Measurements from ENCODE around the gene PDAP1. TPM values are rescaled to one million over a fixed set of nuclear protein-coding genes. Genes with fewer than 3 reads are reported as not detected.
A peak's percentile ranks its signal among the peaks of the same experiment; 100 is the strongest.

Gene PDAP1
- total and polyA plus RNA-seq, 2 of the 13 experiments (the other 11 are each of a cell fraction or from before 2014, with no cell fraction given): 13.0 to 100 TPM

DNA sequence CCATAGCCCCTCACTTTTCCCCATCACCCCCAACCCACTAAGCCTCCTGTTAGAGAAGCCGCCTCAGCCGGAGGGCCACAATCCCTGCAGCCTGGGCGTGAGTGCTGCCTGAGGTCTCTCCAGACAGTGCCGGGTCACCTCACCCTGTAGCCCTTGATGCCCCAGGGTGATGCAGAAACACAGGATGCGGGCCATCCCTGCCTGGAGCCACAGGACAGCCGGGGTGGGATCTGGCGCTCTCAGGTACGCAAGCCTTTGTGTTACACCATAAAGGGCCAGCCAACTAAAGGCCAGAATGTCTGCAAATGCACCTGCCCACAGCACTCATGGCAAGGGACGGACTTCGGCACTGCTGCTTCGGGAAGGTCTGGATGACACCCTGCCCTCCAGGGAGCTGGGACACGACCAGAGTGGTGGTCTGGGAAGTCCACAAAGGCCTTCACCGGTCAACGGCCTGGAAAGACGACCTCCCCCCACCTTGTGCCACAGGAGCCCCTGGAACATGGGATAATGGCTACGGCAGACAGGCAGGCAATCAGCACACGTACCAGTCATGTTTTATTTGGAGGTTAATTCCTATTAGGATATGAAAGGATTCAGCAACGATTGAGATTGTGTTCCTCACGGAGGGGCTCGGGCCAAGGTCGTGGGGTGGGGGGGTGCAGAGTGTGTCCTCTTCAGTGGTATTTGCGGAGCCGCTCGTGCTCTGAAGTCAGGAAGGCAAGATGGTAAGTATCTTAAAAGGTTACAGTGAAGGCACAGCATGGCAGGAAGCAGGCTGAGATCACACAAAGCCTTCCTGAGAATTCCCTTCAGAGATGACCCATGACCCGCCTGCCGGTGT is 49.5 kb upstream of the PDAP1 start (continued):
- TF ChIP-seq PATZ1 (CRISPR knock-in tag; IDR thresholded peaks at IDR 0.05): no peak
- no peak for TF ChIP-seq SMAD9 (CRISPR knock-in tag; IDR thresholded peaks at IDR 0.05)
- peak; percentile 94 for TF ChIP-seq RBM22 (optimal IDR thresholded peaks at IDR 0.05; ENCODE audit: low read length)
- TF ChIP-seq HCFC1 (IDR thresholded peaks at IDR 0.05; ENCODE audit: low read depth, low read length): no peak
- TF ChIP-seq, protein P1, sequence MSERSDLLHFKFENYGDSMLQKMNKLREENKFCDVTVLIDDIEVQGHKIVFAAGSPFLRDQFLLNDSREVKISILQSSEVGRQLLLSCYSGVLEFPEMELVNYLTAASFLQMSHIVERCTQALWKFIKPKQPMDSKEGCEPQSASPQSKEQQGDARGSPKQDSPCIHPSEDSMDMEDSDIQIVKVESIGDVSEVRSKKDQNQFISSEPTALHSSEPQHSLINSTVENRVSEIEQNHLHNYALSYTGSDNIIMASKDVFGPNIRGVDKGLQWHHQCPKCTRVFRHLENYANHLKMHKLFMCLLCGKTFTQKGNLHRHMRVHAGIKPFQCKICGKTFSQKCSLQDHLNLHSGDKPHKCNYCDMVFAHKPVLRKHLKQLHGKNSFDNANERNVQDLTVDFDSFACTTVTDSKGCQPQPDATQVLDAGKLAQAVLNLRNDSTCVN (CRISPR knock-in tag; IDR thresholded peaks at IDR 0.05; ENCODE audit: borderline replicate concordance): no peak
- TF ChIP-seq NCOA2 (CRISPR knock-in tag; IDR thresholded peaks at IDR 0.05): no peak
- TF ChIP-seq, protein P2, sequence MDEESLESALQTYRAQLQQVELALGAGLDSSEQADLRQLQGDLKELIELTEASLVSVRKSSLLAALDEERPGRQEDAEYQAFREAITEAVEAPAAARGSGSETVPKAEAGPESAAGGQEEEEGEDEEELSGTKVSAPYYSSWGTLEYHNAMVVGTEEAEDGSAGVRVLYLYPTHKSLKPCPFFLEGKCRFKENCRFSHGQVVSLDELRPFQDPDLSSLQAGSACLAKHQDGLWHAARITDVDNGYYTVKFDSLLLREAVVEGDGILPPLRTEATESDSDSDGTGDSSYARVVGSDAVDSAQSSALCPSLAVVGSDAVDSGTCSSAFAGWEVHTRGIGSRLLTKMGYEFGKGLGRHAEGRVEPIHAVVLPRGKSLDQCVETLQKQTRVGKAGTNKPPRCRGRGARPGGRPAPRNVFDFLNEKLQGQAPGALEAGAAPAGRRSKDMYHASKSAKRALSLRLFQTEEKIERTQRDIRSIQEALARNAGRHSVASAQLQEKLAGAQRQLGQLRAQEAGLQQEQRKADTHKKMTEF (CRISPR knock-in tag; IDR thresholded peaks at IDR 0.05): no peak
- no peak for TF ChIP-seq ZNF569 (CRISPR knock-in tag; IDR thresholded peaks at IDR 0.05; ENCODE audit: borderline replicate concordance)
- TF ChIP-seq POLR2A (IDR thresholded peaks at IDR 0.05; ENCODE audit: insufficient read depth in 1 of 2, low read depth in 2 of 2, low read length in 2 of 2): peak in 1 of 2 experiments; percentile 61; a peak in 2 of 4 replicates
- TF ChIP-seq ATF3 (CRISPR knock-in tag; IDR thresholded peaks at IDR 0.05): no peak
- no peak for TF ChIP-seq GABPA (IDR thresholded peaks at IDR 0.05; ENCODE audit: low read depth, low read length)
- no peak for TF ChIP-seq GABPA (CRISPR knock-in tag; IDR thresholded peaks at IDR 0.05; ENCODE audit: low read depth)
- no peak for TF ChIP-seq TMF1 (CRISPR knock-in tag; IDR thresholded peaks at IDR 0.05; ENCODE audit: low read depth)
- no peak for TF ChIP-seq ZNF761 (CRISPR knock-in tag; conservative IDR thresholded peaks at IDR 0.05)
- no peak for TF ChIP-seq NFIC (IDR thresholded peaks at IDR 0.05; ENCODE audit: low read length)
- no peak for TF ChIP-seq ZNF547 (CRISPR knock-in tag; IDR thresholded peaks at IDR 0.05)
- TF ChIP-seq, protein P3, sequence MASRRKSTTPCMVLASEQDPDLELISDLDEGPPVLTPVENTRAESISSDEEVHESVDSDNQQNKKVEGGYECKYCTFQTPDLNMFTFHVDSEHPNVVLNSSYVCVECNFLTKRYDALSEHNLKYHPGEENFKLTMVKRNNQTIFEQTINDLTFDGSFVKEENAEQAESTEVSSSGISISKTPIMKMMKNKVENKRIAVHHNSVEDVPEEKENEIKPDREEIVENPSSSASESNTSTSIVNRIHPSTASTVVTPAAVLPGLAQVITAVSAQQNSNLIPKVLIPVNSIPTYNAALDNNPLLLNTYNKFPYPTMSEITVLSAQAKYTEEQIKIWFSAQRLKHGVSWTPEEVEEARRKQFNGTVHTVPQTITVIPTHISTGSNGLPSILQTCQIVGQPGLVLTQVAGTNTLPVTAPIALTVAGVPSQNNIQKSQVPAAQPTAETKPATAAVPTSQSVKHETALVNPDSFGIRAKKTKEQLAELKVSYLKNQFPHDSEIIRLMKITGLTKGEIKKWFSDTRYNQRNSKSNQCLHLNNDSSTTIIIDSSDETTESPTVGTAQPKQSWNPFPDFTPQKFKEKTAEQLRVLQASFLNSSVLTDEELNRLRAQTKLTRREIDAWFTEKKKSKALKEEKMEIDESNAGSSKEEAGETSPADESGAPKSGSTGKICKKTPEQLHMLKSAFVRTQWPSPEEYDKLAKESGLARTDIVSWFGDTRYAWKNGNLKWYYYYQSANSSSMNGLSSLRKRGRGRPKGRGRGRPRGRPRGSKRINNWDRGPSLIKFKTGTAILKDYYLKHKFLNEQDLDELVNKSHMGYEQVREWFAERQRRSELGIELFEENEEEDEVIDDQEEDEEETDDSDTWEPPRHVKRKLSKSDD (CRISPR knock-in tag; IDR thresholded peaks at IDR 0.05; ENCODE audit: low read depth): no peak
- TF ChIP-seq GTF2F1 (IDR thresholded peaks at IDR 0.05; ENCODE audit: low read length): no peak
- TF ChIP-seq U2AF2 (IDR thresholded peaks at IDR 0.05; ENCODE audit: low read depth, low read length): no peak
- no peak for TF ChIP-seq ATM (IDR thresholded peaks at IDR 0.05; ENCODE audit: borderline replicate concordance)
- TF ChIP-seq TBL1XR1 (IDR thresholded peaks at IDR 0.05; ENCODE audit: borderline replicate concordance, low read length, partially characterized antibody): no peak
- TF ChIP-seq ZNF616 (CRISPR knock-in tag; IDR thresholded peaks at IDR 0.05; ENCODE audit: low read depth): no peak
- TF ChIP-seq NFKBIZ (CRISPR knock-in tag; IDR thresholded peaks at IDR 0.05): no peak
- TF ChIP-seq AGO2 (optimal IDR thresholded peaks at IDR 0.05; ENCODE audit: low read depth, low read length): peak; percentile 95
